GM11168 (cell line): ENCODE measurements around the gene CETN1.

ENCODE experiments used
- in situ Hi-C: fragments of 300-500 bp; cut with MboI; formaldehyde crosslinking; loops from one replicate; pipeline ENCODE4 v1.12.0; 2022; ENCODE audit warnings: low sequenced_read_pairs; ENCODE audit not compliant: unreplicated experiment

The CETN1 gene

GRCh38 chr18:618618-619017 is 38.4 kb downstream of the CETN1 start:
- in situ Hi-C loops, result no loop called here

- in situ Hi-C loops, result loop anchor here (10.0 kb wide), 2 partner anchors 83 to 213 kb away; no protein-coding TSS in a partner anchor
Observed at GRCh38 chr18:621291-622043, 41.3 kb downstream of the CETN1 start.

- in situ Hi-C loops, result loop anchor here (10.0 kb wide), 2 partner anchors 83 to 213 kb away; no protein-coding TSS in a partner anchor
Observed at GRCh38 chr18:622289-622688, 42.1 kb downstream of the CETN1 start.

- in situ Hi-C loops, result loop anchor here (10.0 kb wide), 2 partner anchors 81 to 211 kb away; no protein-coding TSS in a partner anchor
Observed at GRCh38 chr18:623761-624620, 43.8 kb downstream of the CETN1 start.

- in situ Hi-C loops, result loop anchor here (10.0 kb wide), 2 partner anchors 78 to 208 kb away; no protein-coding TSS in a partner anchor
Observed at GRCh38 chr18:627231-627630, 47.1 kb downstream of the CETN1 start.

GRCh38 chr18:629269-630150 is 49.3 kb downstream of the CETN1 start:
- in situ Hi-C loops, result loop anchor here (10.0 kb wide), 2 partner anchors 75 to 205 kb away; no protein-coding TSS in a partner anchor

- in situ Hi-C loops, result no loop called here
Observed at GRCh38 chr18:631560-631959, 51.4 kb downstream of the CETN1 start.
